Neuron (in vitro differentiated cells): ENCODE measurements around the gene TCF23.
"Not testable (repeated sequence)": the region's sequence is repeated elsewhere in the genome, so short reads cannot be mapped to it uniquely, and the experiment has no call there.

ENCODE experiments used
- H2AFZ ChIP-seq: one replicate; pipeline ENCODE4 v1.6.1; 2013; ENCODE audit warnings: low read depth, mild to moderate bottlenecking, inconsistent platforms, low read length, moderate library complexity
- H3K27me3 ChIP-seq: one replicate; pipeline ENCODE4 v1.6.1; 2013; ENCODE audit warnings: low read length; ENCODE audit not compliant: insufficient read depth
- H3K36me3 ChIP-seq: one replicate; pipeline ENCODE4 v1.6.1; 2013; ENCODE audit warnings: low read length; ENCODE audit not compliant: insufficient read depth
- H3K4me1 ChIP-seq: one replicate; pipeline ENCODE4 v1.6.1; 2013; ENCODE audit warnings: low read length; ENCODE audit not compliant: insufficient read depth
- H3K4me3 ChIP-seq: 2 replicates; pipeline ENCODE4 v1.5.1; 2013; ENCODE audit warnings: mild to moderate bottlenecking, low read length, moderate library complexity
- H3K9me3 ChIP-seq: one replicate; pipeline ENCODE4 v1.6.1; 2013; ENCODE audit warnings: low read length

The TCF23 gene

DNA sequence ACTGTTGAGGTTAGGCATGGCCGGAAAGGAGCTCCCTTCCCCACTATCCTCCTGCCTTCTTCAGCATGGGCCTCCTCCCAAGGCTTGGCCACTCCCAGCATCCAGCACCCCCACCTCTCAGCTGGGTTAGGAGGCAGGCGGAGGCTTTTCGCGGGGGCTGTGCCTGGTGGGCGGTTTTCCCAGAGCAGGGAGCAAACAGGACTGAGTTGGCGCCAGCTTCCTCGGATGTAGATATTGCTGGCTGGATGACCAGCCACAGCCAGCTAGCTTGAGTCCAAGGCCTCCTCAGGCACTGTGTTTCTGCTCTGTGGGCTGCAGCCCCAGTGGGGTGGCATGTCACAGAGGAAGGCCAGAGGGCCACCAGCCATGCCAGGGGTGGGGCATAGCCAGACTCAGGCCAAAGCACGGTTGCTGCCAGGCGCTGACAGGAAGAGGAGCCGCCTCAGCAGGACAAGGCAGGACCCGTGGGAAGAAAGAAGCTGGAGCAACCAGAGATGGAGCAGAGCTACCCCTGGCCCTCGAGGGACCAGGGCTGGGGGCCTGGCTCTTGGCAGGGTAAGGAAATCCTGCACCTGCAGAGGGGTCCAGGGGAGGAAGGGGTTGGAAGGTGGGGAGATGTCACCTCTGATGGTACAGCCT lies at the start of gene TCF23:
Gene TCF23 (plus strand): TSS at position 204 of the 639 bp plus-strand sequence. CDS start 130 bp downstream, at position 334.
- Histone ChIP-seq H3K9me3 (no peaks in the 10 kb centered on the region), H3K4me1 (no peaks in the 10 kb centered on the region), H3K36me3 (no peaks in the 10 kb centered on the region), H2AFZ (no peak within 1 kb of the TSS), H3K27me3 (peaks cover 27% of the 10 kb centered on the region), H3K4me3 (no peak within 1 kb of the TSS)

DNA sequence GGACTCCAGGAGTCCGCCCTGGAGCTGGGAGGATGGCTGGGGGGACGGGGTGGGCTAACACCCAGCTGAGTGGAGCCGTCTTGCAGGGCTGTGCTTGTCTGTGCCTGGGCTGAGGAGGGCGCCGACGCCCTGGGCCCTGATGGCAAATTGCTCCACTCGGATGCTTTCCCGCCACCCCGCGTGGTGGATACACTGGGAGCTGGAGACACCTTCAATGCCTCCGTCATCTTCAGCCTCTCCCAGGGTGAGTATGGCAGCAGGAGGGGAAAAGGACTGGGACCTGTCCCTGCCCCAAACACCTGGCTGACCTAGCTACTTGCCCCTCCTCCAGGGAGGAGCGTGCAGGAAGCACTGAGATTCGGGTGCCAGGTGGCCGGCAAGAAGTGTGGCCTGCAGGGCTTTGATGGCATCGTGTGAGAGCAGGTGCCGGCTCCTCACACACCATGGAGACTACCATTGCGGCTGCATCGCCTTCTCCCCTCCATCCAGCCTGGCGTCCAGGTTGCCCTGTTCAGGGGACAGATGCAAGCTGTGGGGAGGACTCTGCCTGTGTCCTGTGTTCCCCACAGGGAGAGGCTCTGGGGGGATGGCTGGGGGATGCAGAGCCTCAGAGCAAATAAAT lies 49.4 kb upstream of the TCF23 start:
- Histone ChIP-seq H3K4me3 (no peak overlapping the region), H3K4me1 (no peaks in the 10 kb centered on the region), H3K27me3 (peaks cover 4% of the 10 kb centered on the region), H3K9me3 (no peaks in the 10 kb centered on the region), H2AFZ (no peak overlapping the region), H3K36me3 (no peaks in the 10 kb centered on the region)

DNA sequence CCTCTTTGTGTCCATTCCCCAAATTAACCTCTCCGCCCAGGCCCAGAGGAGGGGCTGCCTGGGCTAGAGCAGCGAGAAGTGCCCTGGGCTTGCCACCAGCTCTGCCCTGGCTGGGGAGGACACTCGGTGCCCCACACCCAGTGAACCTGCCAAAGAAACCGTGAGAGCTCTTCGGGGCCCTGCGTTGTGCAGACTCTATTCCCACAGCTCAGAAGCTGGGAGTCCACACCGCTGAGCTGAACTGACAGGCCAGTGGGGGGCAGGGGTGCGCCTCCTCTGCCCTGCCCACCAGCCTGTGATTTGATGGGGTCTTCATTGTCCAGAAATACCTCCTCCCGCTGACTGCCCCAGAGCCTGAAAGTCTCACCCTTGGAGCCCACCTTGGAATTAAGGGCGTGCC lies 48.8 kb upstream of the TCF23 start:
- H3K27me3 ChIP-seq: peaks cover 8% of the 10 kb centered on the region
- H3K4me1 ChIP-seq: no peaks in the 10 kb centered on the region
- no peak overlapping the region for H2AFZ ChIP-seq
- H3K9me3 ChIP-seq: no peaks in the 10 kb centered on the region
- no peaks in the 10 kb centered on the region for H3K36me3 ChIP-seq
- no peak overlapping the region for H3K4me3 ChIP-seq

DNA sequence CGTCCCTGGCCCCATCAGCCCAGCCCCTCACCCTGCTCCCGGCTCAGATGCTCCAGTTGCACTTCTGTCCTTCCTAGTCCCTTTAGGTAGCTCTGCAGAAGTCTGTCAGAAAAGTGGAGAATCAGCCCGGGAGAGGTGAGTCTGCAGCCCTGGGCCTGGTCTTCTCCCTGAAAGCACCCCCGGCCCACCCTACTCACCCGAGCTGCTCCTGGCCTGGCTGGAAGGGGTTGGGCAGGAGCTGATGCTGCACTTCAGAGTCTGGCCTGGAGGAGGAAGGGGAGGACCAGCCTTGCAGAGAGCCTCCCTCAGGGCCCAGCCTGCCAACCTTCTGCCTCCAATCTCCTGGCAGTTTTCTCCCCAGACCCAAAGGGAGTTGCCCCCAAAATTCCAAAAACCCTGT lies 46.5 kb upstream of the TCF23 start:
- H3K4me3 ChIP-seq: no peak overlapping the region
- H2AFZ ChIP-seq: no peak overlapping the region
- H3K27me3 ChIP-seq: peaks cover 10% of the 10 kb centered on the region
- no peaks in the 10 kb centered on the region for H3K36me3 ChIP-seq
- no peaks in the 10 kb centered on the region for H3K9me3 ChIP-seq
- H3K4me1 ChIP-seq: no peaks in the 10 kb centered on the region

DNA sequence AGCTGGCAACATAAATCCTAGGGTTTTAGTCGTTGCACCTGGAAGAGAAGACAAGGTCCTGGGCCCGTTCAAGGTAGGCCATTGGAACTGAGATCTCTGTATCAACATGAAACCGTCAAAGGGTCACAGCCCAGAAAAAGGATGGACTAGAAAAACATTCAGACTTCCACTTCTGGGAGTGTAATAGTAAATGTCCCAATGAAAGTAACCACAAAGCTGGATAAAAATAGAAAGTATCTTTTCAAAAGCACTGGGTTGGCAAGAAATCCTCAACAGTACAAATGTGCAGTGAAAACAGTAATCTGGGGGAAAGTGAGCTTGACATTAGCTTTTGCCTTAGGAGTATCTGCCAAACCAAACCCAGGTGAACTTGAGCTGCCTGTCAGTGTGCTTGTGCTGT lies 42.8 kb upstream of the TCF23 start:
- peaks cover 10% of the 10 kb centered on the region for H3K27me3 ChIP-seq

DNA sequence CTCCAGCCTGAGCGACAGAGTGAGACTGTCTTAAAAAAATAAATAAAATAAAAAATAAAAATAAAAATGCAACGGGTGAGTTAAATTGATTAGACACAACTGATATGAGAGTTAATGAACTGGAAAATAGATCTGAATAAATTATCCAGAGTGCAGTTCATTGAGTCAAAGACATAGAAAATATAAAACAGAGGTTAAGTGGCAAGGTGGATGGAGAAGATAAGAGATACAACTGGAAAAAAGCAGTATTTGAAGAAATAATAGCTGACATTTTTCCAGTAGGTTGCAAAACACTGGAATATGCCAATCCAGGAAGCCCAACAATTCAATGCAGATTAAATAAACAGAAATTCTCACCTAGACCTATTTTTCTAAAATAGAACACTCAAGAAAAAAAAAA lies 40.6 kb upstream of the TCF23 start:
- no peaks in the 10 kb centered on the region for H3K9me3 ChIP-seq
- H2AFZ ChIP-seq: no peak overlapping the region
- H3K4me3 ChIP-seq: no peak overlapping the region
- peaks cover 14% of the 10 kb centered on the region for H3K27me3 ChIP-seq
- no peaks in the 10 kb centered on the region for H3K36me3 ChIP-seq
- no peaks in the 10 kb centered on the region for H3K4me1 ChIP-seq

More for the DNA sequence above, 42.8 kb upstream of the TCF23 start:
- Histone ChIP-seq H3K4me3 (no peak overlapping the region), H3K9me3 (no peaks in the 10 kb centered on the region), H3K4me1 (no peaks in the 10 kb centered on the region), H3K36me3 (no peaks in the 10 kb centered on the region), H2AFZ (no peak overlapping the region)

DNA sequence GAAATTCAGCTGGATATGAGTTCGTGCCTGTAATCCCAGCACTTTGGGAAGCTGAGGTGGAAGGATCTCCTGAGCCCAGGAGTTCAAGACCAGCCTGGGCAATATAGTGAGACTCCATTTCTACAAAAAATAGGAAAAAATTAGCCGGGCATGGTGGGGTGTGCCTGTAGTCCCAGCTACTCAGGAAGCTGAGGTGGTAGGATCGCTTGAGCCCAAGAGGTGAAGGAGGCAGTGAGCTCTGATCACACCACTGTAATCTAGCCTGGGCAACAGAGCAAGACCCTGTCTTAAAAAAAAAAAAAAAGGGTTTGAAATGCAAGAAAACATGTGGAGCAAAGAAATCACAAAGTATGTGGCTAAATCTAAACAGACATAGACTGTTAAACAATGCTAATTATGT lies 39.7 kb upstream of the TCF23 start:
- Histone ChIP-seq H3K27me3 (peaks cover 15% of the 10 kb centered on the region), H3K4me3 (no peak overlapping the region), H3K4me1 (no peaks in the 10 kb centered on the region), H3K36me3 (no peaks in the 10 kb centered on the region), H3K9me3 (no peaks in the 10 kb centered on the region), H2AFZ (no peak overlapping the region)

DNA sequence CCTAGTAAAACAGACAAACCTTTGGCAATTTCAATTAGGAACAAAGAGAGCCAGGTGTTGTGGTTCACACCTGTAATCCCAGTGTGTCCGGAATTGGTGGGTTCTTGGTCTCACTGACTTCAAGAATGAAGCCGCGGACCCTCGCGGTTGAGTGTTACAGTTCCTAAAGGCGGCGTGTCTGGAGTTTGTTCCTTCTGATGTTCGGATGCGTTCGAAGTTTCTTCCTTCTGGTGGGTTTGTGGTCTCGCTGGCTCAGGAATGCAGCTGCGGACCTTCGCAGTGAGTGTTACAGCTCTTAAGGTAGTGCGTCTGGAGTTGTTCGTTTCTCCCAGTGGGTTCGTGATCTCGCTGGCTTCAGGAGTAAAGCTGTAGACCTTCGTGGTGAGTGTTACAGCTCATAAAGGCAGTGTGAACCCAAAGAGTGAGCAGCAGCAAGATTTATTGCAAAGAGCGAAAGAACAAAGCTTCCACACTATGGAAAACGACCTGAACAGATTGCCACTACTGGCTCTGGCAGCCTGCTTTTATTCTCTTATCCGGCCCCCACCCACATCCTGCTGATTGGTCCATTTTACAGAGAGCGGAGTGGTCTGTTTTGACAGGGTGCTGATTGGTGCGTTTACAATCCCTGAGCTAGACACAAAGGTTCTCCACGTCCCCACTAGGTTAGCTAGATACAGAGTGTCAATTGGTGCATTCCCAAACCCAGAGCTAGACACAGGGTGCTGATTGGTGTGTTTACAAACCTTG lies 38.0 kb upstream of the TCF23 start:
- H3K9me3 ChIP-seq, H3K4me3 ChIP-seq: not testable (repeated sequence)

DNA sequence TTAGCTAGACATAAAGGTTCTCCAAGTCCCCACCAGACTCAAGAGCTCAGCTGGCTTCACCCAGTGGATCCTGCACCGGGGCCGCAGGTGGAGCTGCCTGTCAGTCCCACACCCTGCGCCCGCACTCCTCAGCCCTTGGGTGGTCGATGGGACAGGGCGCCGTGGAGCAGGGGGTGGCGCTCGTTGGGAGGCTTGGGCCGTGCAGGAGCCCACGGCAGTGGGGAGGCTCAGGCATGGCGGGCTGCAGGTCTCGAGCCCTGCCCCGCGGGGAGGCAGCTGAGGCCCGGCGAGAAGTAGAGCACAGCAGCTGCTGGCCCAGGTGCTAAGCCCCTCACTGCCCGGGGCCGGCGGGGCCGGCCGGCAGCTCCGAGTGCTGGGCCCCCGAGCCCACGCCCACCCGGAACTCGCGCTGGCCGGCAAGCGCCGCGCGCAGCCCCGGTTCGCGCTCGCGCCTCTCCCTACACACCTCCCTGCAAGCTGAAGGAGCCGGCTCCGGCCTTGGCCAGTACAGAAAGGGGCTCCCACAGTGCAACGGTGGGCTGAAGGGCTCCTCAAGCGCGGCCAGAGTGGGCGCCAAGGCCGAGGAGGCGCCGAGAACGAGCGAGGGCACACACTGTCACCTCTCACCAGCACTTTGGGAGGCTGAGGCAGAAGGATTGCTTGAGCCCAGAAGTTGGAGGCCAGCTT lies 37.3 kb upstream of the TCF23 start:
- H3K9me3 ChIP-seq, H3K36me3 ChIP-seq, H3K4me1 ChIP-seq, H3K4me3 ChIP-seq, H2AFZ ChIP-seq: not testable (repeated sequence)
- H3K27me3 ChIP-seq: peaks cover 19% of the 10 kb centered on the region

More for the DNA sequence above, 38.0 kb upstream of the TCF23 start:
- not testable (repeated sequence) for H3K4me1 ChIP-seq, H3K36me3 ChIP-seq, H2AFZ ChIP-seq
- H3K27me3 ChIP-seq: peaks cover 19% of the 10 kb centered on the region

DNA sequence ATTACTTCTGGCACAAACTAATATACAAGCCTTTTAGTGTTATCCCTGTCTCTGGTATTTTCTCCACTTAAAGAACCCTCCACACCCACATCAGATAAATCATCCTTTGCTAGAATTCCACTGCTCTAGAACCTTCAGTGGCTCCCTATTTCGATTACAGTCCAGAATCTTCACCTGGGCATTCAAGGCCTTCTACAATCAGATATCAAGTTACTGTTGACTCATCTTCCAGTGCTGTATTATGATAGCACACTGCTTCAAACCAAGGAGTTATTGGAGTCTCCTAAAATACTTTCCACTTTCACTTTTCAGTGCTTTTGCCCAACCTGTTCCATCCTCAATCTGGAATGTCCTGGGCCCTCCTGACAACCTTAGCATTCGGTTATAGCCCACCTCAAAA lies 33.3 kb upstream of the TCF23 start:
- Histone ChIP-seq H3K27me3 (peaks cover 44% of the 10 kb centered on the region), H3K4me1 (peaks cover 6% of the 10 kb centered on the region), H2AFZ (no peak overlapping the region), H3K9me3 (no peaks in the 10 kb centered on the region), H3K4me3 (no peak overlapping the region), H3K36me3 (no peaks in the 10 kb centered on the region)

DNA sequence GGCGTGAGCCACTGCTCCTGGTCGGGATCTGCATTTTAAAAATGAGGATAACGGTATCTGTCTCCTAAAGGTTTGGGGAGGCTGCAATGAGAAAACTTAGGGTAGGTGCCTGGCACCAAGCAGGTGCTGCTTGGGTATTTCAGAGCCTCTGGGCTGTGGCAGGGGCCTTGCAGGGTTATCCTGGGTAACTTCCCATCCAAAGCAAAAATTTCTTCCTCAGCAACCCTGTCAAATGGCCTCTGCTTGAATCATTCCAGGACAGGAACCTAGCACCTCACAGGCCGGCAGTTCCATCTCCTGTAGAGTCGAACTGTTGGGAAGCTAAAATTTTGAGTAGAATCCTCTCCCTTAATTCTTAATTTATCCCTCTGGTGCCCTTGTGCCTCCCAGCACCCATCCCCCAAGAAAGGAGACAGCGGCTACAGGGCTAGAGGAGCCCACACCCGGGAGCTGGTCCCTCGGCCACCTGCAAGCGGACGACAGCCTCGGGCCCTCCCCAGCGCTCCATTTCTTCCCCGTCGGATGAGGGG lies 30.7 kb upstream of the TCF23 start:
- peak overlapping the region; percentile 6 for H3K4me3 ChIP-seq
- peaks cover 6% of the 10 kb centered on the region for H3K4me1 ChIP-seq
- H3K27me3 ChIP-seq: peaks cover 66% of the 10 kb centered on the region
- peak overlapping the region; percentile 62 for H2AFZ ChIP-seq
- H3K9me3 ChIP-seq: no peaks in the 10 kb centered on the region
- H3K36me3 ChIP-seq: no peaks in the 10 kb centered on the region

DNA sequence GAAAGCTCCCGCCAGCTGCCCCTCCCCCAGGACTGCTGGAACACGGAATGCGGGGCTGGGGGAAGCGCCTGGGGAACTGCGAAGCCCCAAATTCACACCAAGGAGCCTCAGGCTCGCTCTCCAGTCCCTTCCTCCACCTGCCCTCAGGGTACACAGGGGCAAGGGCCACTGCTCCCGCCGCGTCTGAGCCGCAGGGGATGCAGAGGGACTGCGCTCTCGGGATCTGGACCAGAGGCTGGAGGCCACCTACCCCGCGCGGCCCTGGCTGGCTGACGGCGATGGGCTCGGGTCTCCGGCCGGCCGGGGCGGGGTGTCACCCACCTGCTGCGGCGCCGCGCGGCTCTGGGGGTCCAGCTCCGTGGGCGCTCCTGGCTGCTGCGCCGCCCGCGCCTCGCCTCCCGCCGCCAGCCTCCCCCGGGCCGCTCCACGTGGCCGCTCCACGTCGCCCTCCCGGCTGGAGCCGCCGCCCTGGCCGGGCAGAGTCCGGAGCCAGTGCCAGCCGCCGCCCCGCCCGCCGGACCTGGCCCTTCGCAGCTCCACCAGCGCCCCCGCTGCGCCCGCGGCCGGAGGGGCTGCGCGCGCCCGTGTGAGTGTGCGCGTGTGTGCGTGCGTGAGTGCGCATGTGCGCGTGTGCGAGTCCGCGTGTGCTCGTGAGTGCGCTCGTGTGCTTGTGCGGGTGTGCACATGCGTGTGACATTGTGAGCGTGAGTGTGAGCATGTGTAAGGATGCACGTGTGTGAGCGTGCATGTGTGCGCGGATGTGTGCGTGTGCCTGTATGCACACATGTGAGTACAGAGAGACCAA lies 30.1 kb upstream of the TCF23 start, which contains the start of gene CGREF1:
Gene CGREF1 (minus strand): TSS at position 604 of the 805 bp plus-strand sequence. CDS start 14,762 bp downstream, outside the sequence.
- peaks cover 6% of the 10 kb centered on the region for H3K4me1 ChIP-seq
- H3K9me3 ChIP-seq: no peaks in the 10 kb centered on the region
- H3K27me3 ChIP-seq: peaks cover 65% of the 10 kb centered on the region
- peak within 1 kb of the TSS; percentile 62 for H2AFZ ChIP-seq
- peak within 1 kb of the TSS; percentile 6 for H3K4me3 ChIP-seq
- no peaks in the 10 kb centered on the region for H3K36me3 ChIP-seq
